ENCODE data around the gene FADS6. TPM values are rescaled to one million over a fixed set of nuclear protein-coding genes. Genes with fewer than 3 reads are reported as not detected.
A peak's percentile ranks its signal among the peaks of the same experiment; 100 is the strongest.
"Not testable (repeated sequence)": the region's sequence is repeated elsewhere in the genome, so short reads cannot be mapped to it uniquely, and the experiment has no call there.

FADS6 gene
- total RNA-seq, 1 donor from 2014 or later, result not detected

DNA sequence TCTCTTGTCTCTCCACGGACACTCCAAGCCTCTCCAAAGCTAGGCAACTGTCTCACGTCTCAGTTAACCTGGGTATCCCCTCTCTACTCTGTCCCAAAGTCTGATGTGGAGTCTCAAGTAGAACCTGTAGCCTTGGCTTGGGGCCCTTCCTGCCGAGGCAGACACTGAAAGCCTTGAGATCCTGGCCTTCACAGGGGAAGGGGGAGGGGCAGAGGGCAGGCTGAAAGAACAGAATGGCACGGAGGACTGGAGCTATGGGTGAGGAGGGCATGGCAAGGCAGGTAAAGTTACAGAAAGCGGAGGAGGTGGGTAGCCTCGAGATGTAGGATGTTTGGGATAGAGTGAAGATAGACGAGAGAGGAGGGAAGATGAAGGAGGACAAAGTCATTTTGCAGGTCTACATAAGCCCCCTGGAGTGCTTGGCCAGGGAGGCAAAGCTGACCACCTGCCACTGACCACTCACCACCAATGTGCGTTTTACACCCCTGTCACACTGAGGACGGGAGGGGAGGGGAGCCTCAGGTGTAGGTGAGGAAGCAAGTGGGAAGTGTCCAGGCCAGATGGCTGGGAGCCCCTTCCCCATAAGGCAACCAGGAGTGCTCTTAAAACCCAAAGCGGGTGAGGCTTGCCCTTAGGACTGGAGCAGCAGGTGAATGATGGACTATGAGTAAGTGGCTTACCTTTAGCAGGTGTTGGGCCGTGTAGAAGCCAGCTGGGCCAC lies 21.9 kb downstream of the FADS6 start:
- DNase-seq (ENCODE audit: low read depth, low spot score), result no peak
- Mint-ChIP-seq H3K4me1 (peaks cover 31% of the 10 kb centered on the region), H3K27me3 (ENCODE audit: low read depth) (peaks cover 13% of the 10 kb centered on the region), H3K4me3 (peak overlapping the region; percentile 74), H3K27ac (ENCODE audit: unreplicated experiment) (no peak overlapping the region), H3K36me3 (ENCODE audit: low read depth) (no peaks in the 10 kb centered on the region), H3K9me3 (no peaks in the 10 kb centered on the region)
- TF ChIP-seq, protein P1, sequence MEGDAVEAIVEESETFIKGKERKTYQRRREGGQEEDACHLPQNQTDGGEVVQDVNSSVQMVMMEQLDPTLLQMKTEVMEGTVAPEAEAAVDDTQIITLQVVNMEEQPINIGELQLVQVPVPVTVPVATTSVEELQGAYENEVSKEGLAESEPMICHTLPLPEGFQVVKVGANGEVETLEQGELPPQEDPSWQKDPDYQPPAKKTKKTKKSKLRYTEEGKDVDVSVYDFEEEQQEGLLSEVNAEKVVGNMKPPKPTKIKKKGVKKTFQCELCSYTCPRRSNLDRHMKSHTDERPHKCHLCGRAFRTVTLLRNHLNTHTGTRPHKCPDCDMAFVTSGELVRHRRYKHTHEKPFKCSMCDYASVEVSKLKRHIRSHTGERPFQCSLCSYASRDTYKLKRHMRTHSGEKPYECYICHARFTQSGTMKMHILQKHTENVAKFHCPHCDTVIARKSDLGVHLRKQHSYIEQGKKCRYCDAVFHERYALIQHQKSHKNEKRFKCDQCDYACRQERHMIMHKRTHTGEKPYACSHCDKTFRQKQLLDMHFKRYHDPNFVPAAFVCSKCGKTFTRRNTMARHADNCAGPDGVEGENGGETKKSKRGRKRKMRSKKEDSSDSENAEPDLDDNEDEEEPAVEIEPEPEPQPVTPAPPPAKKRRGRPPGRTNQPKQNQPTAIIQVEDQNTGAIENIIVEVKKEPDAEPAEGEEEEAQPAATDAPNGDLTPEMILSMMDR (conservative IDR thresholded peaks at IDR 0.05), result no peak

DNA sequence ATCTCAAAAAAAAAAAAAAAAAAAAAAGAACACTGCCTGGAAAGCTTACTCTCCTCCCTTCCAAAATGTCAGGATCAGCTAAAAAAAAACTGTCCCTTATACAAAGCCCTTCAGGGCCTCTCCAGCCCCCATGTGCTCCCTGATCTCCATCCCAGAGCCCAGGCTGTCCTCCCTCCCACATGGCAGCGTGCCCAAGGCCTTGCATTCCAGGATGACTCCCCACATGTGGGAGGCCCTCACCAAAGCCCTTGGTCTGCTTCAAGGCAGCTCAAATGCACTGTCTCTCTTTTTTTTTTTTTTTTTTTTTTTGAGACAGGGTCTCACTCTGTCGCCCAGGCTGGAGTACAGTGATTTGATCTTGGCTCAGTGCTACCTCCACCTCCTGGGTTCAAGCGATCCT lies 22.9 kb downstream of the FADS6 start:
- Mint-ChIP-seq H3K4me1 (peaks cover 31% of the 10 kb centered on the region), H3K36me3 (ENCODE audit: low read depth) (no peaks in the 10 kb centered on the region), H3K4me3 (no peak overlapping the region), H3K27ac (ENCODE audit: unreplicated experiment) (no peak overlapping the region), H3K27me3 (ENCODE audit: low read depth) (peaks cover 7% of the 10 kb centered on the region), H3K9me3 (no peaks in the 10 kb centered on the region)
- DNase-seq (ENCODE audit: low read depth, low spot score), result no peak
- TF ChIP-seq, protein P1 (conservative IDR thresholded peaks at IDR 0.05), result no peak

DNA sequence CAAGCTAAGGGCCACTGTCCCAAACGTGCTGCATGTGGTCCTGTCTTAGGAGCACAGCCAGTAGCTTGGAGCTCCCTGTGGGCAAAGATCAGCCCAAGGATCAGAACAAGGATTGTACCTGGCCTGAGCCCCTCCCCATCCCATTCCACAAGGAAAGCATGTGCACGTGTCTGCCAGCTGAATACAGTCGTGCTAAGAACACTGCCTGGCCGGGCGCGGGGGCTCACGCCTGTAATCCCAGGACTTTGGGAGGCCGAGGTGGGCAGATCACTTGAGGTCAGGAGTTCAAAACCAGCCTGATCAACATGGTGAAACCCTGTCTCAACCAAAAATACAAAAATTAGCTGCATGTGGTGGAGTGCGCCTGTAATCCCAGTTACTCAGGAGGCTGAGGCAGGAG lies 23.4 kb downstream of the FADS6 start:
- peaks cover 32% of the 10 kb centered on the region for H3K4me1 Mint-ChIP-seq

DNA sequence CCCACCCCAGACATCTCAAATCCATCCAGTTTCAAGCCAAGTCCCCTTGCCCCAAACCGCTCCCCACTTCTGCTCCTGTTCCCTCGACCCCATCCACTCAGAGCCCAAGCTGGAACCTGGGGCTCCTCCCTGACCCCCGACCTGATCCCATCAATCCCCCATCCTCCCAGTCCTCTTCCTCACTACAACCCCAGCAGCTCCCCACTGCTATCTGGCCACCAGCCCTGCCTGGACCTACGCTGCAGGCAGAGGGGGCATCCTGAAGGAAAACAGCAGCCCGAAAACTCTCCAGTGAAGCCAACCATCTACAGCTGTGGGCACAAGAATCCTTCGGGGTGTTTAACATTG lies 24.6 kb downstream of the FADS6 start:
- no peak overlapping the region for H3K4me3 Mint-ChIP-seq
- H3K27ac Mint-ChIP-seq (ENCODE audit: unreplicated experiment), result no peak overlapping the region
- peaks cover 10% of the 10 kb centered on the region for H3K27me3 Mint-ChIP-seq (ENCODE audit: low read depth)
- DNase-seq (ENCODE audit: low read depth, low spot score), result no peak
- no peaks in the 10 kb centered on the region for H3K9me3 Mint-ChIP-seq
- no peaks in the 10 kb centered on the region for H3K36me3 Mint-ChIP-seq (ENCODE audit: low read depth)
- H3K4me1 Mint-ChIP-seq, result peaks cover 34% of the 10 kb centered on the region
- TF ChIP-seq, protein P1 (conservative IDR thresholded peaks at IDR 0.05), result no peak

More for the DNA sequence above, 23.4 kb downstream of the FADS6 start:
- not testable (repeated sequence) for DNase-seq (ENCODE audit: low read depth, low spot score); H3K36me3 Mint-ChIP-seq (ENCODE audit: low read depth); H3K9me3 Mint-ChIP-seq; H3K27ac Mint-ChIP-seq (ENCODE audit: unreplicated experiment); H3K27me3 Mint-ChIP-seq (ENCODE audit: low read depth)
- peak overlapping the region; percentile 19 for H3K4me3 Mint-ChIP-seq

DNA sequence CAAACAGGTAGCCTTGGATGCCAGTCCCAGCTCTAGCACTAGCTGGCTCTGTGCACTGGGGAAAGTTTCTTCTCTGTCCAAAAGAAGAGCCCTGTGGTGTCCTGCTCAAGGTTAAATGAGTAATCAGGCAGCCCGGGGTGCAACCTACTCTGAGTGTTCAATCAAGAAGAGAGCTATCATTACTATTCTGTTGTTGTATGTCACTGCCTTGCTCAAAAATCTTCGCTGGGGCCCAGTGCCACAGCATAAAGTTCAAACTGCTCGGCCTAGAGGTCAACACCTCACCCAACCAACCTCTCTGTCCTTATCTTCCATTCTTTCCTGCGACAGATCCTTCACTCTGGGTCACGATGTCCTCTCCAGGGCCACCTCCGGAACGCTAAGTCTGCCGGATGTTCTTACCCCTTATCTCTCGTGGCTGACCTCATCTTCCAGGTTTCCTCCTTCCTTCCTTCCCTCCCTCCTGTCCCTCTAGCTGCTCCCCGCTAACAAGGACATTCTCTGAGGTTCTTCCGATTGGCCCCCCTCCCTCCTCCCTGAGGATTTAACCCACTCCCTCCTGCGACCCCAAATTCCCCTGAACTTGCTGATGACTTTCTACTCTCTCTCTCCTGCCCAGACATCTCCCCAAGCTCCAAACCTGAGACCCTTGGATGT lies 25.1 kb downstream of the FADS6 start:
- Mint-ChIP-seq H3K36me3 (ENCODE audit: low read depth) (no peaks in the 10 kb centered on the region), H3K4me3 (no peak overlapping the region), H3K27me3 (ENCODE audit: low read depth) (peaks cover 14% of the 10 kb centered on the region), H3K27ac (ENCODE audit: unreplicated experiment) (peak overlapping the region; percentile 31), H3K9me3 (no peaks in the 10 kb centered on the region), H3K4me1 (peaks cover 30% of the 10 kb centered on the region)
- DNase-seq (ENCODE audit: low read depth, low spot score), result no peak
- TF ChIP-seq, protein P1 (conservative IDR thresholded peaks at IDR 0.05), result no peak

DNA sequence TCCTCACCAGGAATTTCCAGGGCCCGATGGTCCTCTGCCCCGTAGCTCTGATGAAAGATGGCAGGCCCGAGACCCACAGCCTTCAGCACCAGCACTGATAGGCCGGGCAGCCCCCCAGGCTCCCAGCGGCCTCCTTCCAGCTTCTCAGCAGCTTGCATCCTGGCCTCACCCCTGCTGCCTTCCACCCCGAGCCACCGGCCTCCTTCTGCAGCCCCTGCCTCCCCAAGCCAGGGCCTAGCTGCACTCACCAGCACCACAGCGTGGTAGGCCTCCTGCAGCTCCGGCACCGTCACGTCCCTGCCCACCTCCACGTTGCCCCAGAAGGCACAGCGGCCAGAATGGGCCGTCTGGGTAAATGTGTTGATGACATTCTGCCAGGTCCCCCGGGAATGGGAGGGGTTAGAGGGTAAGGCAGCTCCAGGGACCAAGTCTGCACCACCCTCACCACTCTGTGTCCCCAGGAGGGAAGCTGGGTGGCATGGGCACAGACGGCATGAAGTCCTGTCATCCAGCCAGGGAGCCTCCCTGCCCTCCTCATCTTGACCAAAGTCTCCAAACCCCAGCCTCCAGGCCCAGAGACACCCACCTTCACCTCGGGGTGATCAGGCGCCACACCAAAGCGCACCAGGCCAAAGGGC lies 27.1 kb downstream of the FADS6 start:
- H3K9me3 Mint-ChIP-seq, result no peaks in the 10 kb centered on the region
- H3K4me1 Mint-ChIP-seq, result peaks cover 18% of the 10 kb centered on the region
- TF ChIP-seq, protein P1 (conservative IDR thresholded peaks at IDR 0.05), result no peak

More for the DNA sequence above, 27.1 kb downstream of the FADS6 start:
- Mint-ChIP-seq H3K4me3 (no peak overlapping the region), H3K27ac (ENCODE audit: unreplicated experiment) (no peak overlapping the region), H3K36me3 (ENCODE audit: low read depth) (no peaks in the 10 kb centered on the region), H3K27me3 (ENCODE audit: low read depth) (peaks cover 24% of the 10 kb centered on the region)
- no peak for DNase-seq (ENCODE audit: low read depth, low spot score)

All from neural crest cell (in vitro differentiated cells).